Thyroid gland (tissue), 4 donors: ENCODE data around the gene DAAM2. TPM values are rescaled to one million over a fixed set of nuclear protein-coding genes. Genes with fewer than 3 reads are reported as not detected.
A peak's percentile ranks its signal among the peaks of the same experiment; 100 is the strongest.

Source experiments
- DNase-seq, 2 donors: peaks; one replicate each; pipeline ENCODE4 v3.0.0-alpha.2; 2019
- H3K27ac ChIP-seq, 3 donors: fragments of 200-600 bp; sonication (generic); 1 replicate in 2 of 3; 2 replicates in 1 of 3; pipeline ENCODE4 v1.5.1; 2016 to 2019; ENCODE audit warnings: mild to moderate bottlenecking in 1 of 3, moderate library complexity in 1 of 3
- H3K27me3 ChIP-seq: fragments of 200-600 bp; sonication (generic); one replicate; pipeline ENCODE4 v1.5.1; 2019
- H3K36me3 ChIP-seq, 2 donors: fragments of 200-600 bp; sonication (generic); one replicate each; pipeline ENCODE4 v1.5.1; 2016 to 2019
- H3K4me1 ChIP-seq, 2 donors: fragments of 200-600 bp; sonication (generic); one replicate each; pipeline ENCODE4 v1.5.1; 2017 to 2019
- H3K4me3 ChIP-seq, 3 donors: fragments of 200-600 bp; sonication (generic); replicated peaks in 1 of 3; 1 replicate in 2 of 3; 2 replicates in 1 of 3; pipeline ENCODE4 v1.5.1; 2016; ENCODE audit warnings: mild to moderate bottlenecking in 1 of 3
- H3K9me3 ChIP-seq: fragments of 200-600 bp; sonication (generic); one replicate; pipeline ENCODE4 v1.5.1; 2017
- POLR2A ChIP-seq, 2 donors: fragments of 450-650 bp; IDR thresholded peaks; one replicate each; pipeline ENCODE4 v1.6.1; 2017; ENCODE audit warnings: antibody characterized with exemption in 2 of 2, mild to moderate bottlenecking in 2 of 2, moderate library complexity in 1 of 2
- WGBS, 2 donors: methylation state at CpG; one replicate each; pipeline ENCODE4 v1.1.5; 2017; 5-methylcytosine and 5-hydroxymethylcytosine counted together
- intact Hi-C: fragments of 100-400 bp; cut with DNase I; formaldehyde crosslinking; loops from one replicate; pipeline ENCODE4 v1.15.1; 2023
- total RNA-seq, 4 donors: library from RNA; depleted of rRNA; stranded (reverse); fragments of >200 nt; gene quantifications; one replicate each; pipeline ENCODE4 v1.2.3, GENCODE V29; 2016
- TF ChIP-seq, protein P1 (sequence below), 6 experiments: fragments of 200-600 bp in 3 of 6; fragments of 450-650 bp in 3 of 6; sonication (generic) in 3 of 6; IDR thresholded peaks; one replicate each; pipeline ENCODE4 v1.5.1; 2016 to 2019; ENCODE audit warnings: antibody characterized with exemption in 6 of 6, mild to moderate bottlenecking in 2 of 6, inconsistent platforms in 1 of 6, moderate library complexity in 1 of 6

DAAM2 gene
- total RNA-seq, 4 donors from 2014 or later = 17.8 to 37.0 (median 23.8) TPM

DNA sequence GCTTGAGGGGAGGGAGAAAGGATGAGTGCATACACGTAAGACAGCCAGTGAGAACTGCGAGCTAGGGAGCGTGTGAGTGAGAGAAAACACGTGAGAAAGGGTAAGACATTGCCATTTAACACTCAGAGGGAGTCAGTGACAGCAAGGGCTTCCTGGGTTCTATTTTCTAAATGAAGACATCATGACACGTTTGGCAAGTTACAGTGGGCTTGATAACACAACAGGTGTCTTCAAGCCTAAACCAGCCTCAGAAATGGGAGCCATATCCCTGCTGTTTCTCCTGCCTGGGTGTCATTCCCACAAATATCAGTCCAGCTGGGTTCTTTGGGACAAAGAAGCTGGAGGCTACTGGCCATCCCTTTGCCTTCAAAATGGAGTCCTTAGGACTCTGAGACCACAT is 159.0 kb downstream of the DAAM2 start:
- Histone ChIP-seq H3K9me3 (no peaks in the 10 kb centered on the region), H3K27ac (no peak overlapping the region), H3K27me3 (no peaks in the 10 kb centered on the region), H3K4me3 (no peak overlapping the region), H3K36me3 (no peaks in the 10 kb centered on the region), H3K4me1 (no peaks in the 10 kb centered on the region)
- WGBS, 2 donors = 86 to 92% methylated on average over 5 of the region's 5 CpGs
- intact Hi-C loops = no loop called here
- no peak for DNase-seq
- TF ChIP-seq, protein P1, sequence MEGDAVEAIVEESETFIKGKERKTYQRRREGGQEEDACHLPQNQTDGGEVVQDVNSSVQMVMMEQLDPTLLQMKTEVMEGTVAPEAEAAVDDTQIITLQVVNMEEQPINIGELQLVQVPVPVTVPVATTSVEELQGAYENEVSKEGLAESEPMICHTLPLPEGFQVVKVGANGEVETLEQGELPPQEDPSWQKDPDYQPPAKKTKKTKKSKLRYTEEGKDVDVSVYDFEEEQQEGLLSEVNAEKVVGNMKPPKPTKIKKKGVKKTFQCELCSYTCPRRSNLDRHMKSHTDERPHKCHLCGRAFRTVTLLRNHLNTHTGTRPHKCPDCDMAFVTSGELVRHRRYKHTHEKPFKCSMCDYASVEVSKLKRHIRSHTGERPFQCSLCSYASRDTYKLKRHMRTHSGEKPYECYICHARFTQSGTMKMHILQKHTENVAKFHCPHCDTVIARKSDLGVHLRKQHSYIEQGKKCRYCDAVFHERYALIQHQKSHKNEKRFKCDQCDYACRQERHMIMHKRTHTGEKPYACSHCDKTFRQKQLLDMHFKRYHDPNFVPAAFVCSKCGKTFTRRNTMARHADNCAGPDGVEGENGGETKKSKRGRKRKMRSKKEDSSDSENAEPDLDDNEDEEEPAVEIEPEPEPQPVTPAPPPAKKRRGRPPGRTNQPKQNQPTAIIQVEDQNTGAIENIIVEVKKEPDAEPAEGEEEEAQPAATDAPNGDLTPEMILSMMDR (IDR thresholded peaks at IDR 0.05) = no peak
- no peak for TF ChIP-seq POLR2A (IDR thresholded peaks at IDR 0.05)

DNA sequence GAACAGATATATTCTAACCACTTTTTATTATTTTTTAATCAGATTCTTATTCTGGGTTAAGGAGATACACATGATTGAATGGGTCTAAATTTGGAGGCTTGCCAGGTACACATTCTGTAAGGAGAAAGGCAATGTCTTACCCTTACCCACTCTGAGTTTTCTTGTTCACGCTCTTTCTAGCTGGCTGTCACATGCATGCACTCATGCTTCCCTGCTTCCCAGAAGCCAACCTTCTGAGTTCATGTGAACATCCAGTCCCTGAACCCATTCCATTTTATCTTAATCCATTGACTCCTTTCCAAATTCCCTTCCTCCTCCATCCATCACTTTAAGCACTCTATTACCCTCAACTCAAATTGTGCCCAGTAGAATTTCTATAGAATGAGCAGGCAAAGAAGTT is 159.5 kb downstream of the DAAM2 start:
- no peak overlapping the region for H3K27ac ChIP-seq
- H3K36me3 ChIP-seq = no peaks in the 10 kb centered on the region
- peak in 1 of 2 donors; percentile 18 for DNase-seq
- WGBS, 2 donors = 62 to 76% methylated on average over 1 of the region's 1 CpG
- H3K9me3 ChIP-seq = no peaks in the 10 kb centered on the region
- intact Hi-C loops = no loop called here
- TF ChIP-seq, protein P1 (IDR thresholded peaks at IDR 0.05) = no peak
- H3K4me3 ChIP-seq = no peak overlapping the region
- no peaks in the 10 kb centered on the region for H3K27me3 ChIP-seq
- no peaks in the 10 kb centered on the region for H3K4me1 ChIP-seq

DNA sequence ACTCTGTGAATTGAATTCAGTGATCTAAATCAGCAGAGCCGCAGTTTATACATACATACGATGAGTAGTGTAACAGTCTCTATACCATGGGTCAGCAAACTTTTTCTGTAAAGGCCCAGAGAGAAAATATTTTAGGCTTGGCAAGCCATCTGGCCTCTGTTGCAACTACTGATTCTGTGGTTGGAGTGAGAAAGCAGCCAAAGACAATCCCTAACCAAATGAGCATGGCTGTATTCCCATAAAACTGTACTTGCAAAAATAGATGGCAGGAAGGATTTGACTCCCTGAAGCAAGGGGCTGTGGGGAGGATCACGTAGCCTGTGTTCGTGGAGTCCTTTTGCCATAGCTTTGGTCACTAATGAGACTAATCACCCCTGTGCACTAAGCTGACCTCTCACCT is 160.0 kb downstream of the DAAM2 start:
- no peaks in the 10 kb centered on the region for H3K9me3 ChIP-seq
- WGBS, 2 donors = 71 to 87% methylated on average over 4 of the region's 4 CpGs
- H3K27me3 ChIP-seq = no peaks in the 10 kb centered on the region
- H3K4me3 ChIP-seq = no peak overlapping the region
- DNase-seq = no peak
- H3K4me1 ChIP-seq = no peaks in the 10 kb centered on the region
- intact Hi-C loops = no loop called here
- no peak for TF ChIP-seq POLR2A (IDR thresholded peaks at IDR 0.05)
- TF ChIP-seq, protein P1 (IDR thresholded peaks at IDR 0.05) = no peak
- no peak overlapping the region for H3K27ac ChIP-seq
- no peaks in the 10 kb centered on the region for H3K36me3 ChIP-seq

DNA sequence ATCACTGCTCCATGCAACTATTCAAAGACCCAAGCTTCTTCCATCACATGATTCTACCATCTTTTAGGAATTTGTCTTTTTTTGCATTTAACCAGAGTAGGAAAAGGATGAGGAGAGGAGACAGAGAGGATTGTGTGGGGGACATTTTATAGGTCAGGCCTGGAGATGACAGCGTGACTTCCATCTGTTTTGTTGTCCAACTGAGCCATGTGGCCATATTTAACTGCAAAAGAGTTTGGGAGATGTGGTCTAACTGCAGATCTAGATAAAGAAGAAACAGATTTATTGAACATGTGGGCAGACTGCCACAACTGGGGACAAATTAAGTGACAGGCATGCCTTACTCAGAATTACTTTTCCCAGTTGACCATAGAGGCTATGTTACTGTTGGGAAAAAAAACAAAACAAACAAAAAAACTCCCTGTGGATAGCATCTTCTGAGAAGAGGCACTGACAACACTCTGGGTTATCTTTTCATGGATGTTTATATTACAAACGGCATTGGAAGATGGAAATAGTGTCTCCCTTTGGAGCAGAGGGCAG is 161.0 kb downstream of the DAAM2 start:
- no peak for DNase-seq
- H3K27me3 ChIP-seq = no peaks in the 10 kb centered on the region
- H3K4me1 ChIP-seq = no peaks in the 10 kb centered on the region
- intact Hi-C loops = no loop called here
- TF ChIP-seq POLR2A (IDR thresholded peaks at IDR 0.05) = no peak
- TF ChIP-seq, protein P1 (IDR thresholded peaks at IDR 0.05) = no peak
- H3K9me3 ChIP-seq = no peaks in the 10 kb centered on the region
- H3K27ac ChIP-seq = no peak overlapping the region
- H3K4me3 ChIP-seq = no peak overlapping the region
- 68 to 77% methylated on average over 2 of the region's 2 CpGs for WGBS, 2 donors
- H3K36me3 ChIP-seq = no peaks in the 10 kb centered on the region

Other genes starting within 250 kb of the DAAM2 start
- gene KIF6, start 67.0 kb upstream of the DAAM2 start, total RNA-seq = 1 to 10 TPM in 2 of 4 donors, under 1 TPM in 2; 0.40 to 1.3 (median 0.80) TPM
- 10 to 100 TPM; 23.4 to 39.8 (median 33.1) TPM for gene MOCS1, start 142.1 kb downstream of the DAAM2 start, total RNA-seq